Lower leg skin (tissue), 3 donors: ENCODE data around the gene MPV17L.

Experiments
- CTCF ChIP-seq, 3 donors: fragments of 450-650 bp; IDR thresholded peaks; one replicate each; pipeline ENCODE4 v1.5.1; 2016; ENCODE audit warnings: antibody characterized with exemption in 3 of 3, mild to moderate bottlenecking in 3 of 3, moderate library complexity in 2 of 3
- POLR2A ChIP-seq, 2 donors: fragments of 450-650 bp; IDR thresholded peaks; one replicate each; pipeline ENCODE4 v1.6.1; 2016 to 2017; ENCODE audit warnings: antibody characterized with exemption in 2 of 2, mild to moderate bottlenecking in 1 of 2, moderate library complexity in 1 of 2

DNA sequence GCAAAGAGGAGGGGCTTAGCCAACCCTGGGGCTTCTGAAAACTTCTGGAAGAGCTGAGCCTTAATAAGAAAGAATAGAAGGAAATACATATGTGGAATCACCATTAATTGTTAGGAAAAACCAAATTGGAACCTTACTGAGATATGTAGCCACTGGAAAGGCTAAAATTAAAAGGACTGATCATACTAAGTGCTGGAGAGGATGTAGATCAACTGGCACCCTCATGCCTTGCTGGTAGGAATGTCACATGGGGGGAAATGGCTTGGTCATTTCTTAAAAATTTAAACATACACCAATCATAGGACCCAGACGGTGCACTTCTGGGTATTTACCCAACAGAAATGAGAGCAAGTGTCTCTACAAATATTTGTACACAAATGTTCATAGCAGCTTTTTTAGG lies 49.9 kb downstream of the MPV17L start:
- TF ChIP-seq CTCF (IDR thresholded peaks at IDR 0.05) (no peak), POLR2A (IDR thresholded peaks at IDR 0.05) (no peak)
